Kidney epithelial cell (primary cell): ENCODE data around the gene RPLP2. TPM values are rescaled to one million over a fixed set of nuclear protein-coding genes. Genes with fewer than 3 reads are reported as not detected.

Source experiments
- DNase-seq: peaks from one replicate; pipeline ENCODE4 v3.0.0-alpha.2; 2010; ENCODE audit warnings: low read depth
- H3K27me3 ChIP-seq: 2 replicates; pipeline ENCODE4 v1.6.0; 2011; ENCODE audit warnings: low read length; ENCODE audit not compliant: control insufficient read depth, insufficient read depth
- H3K36me3 ChIP-seq: 2 replicates; pipeline ENCODE4 v1.5.1; 2011; ENCODE audit warnings: low read length; ENCODE audit not compliant: control insufficient read depth, insufficient read depth
- H3K4me3 ChIP-seq: 2 replicates; pipeline ENCODE4 v1.5.1; 2011; ENCODE audit warnings: low read depth, mild to moderate bottlenecking, control low read depth, low read length
- CTCF ChIP-seq: IDR thresholded peaks from 2 replicates; pipeline ENCODE4 v1.5.1; 2011; ENCODE audit warnings: mild to moderate bottlenecking, moderate library complexity, low read length, control low read depth, inconsistent platforms; ENCODE audit not compliant: insufficient read depth, poor library complexity, severe bottlenecking
- total RNA-seq: library from RNA; depleted of rRNA; stranded (reverse); fragments of >200 nt; gene quantifications from 2 replicates; pipeline ENCODE4 v1.2.3, GENCODE V29; 2015

RPLP2 gene
- total RNA-seq, 1 donor from 2014 or later, result 708 TPM

- DNase-seq, result no peak
- Histone ChIP-seq H3K4me3 (no peak overlapping the region), H3K36me3 (no peaks in the 10 kb centered on the region), H3K27me3 (no peaks in the 10 kb centered on the region)
- no peak for TF ChIP-seq CTCF
Observed at GRCh38 chr11:852762-853161, 43.0 kb downstream of the RPLP2 start.

GRCh38 chr11:853682-854448 lies 44.1 kb downstream of the RPLP2 start:
- TF ChIP-seq CTCF, result no peak
- no peaks in the 10 kb centered on the region for H3K27me3 ChIP-seq
- H3K4me3 ChIP-seq, result no peak overlapping the region
- no peak for DNase-seq
- no peaks in the 10 kb centered on the region for H3K36me3 ChIP-seq

- H3K27me3 ChIP-seq, result no peaks in the 10 kb centered on the region
- no peak for DNase-seq
- no peaks in the 10 kb centered on the region for H3K36me3 ChIP-seq
- no peak overlapping the region for H3K4me3 ChIP-seq
- TF ChIP-seq CTCF, result no peak
Observed at GRCh38 chr11:854601-855329, 45.0 kb downstream of the RPLP2 start.

GRCh38 chr11:855330-855674 lies 45.5 kb downstream of the RPLP2 start:
- no peak for DNase-seq
- no peak overlapping the region for H3K4me3 ChIP-seq
- H3K36me3 ChIP-seq, result no peaks in the 10 kb centered on the region
- no peak for TF ChIP-seq CTCF
- no peaks in the 10 kb centered on the region for H3K27me3 ChIP-seq

- Histone ChIP-seq H3K36me3 (no peaks in the 10 kb centered on the region), H3K27me3 (no peaks in the 10 kb centered on the region), H3K4me3 (no peak overlapping the region)
- no peak for TF ChIP-seq CTCF
- DNase-seq, result no peak
Observed at GRCh38 chr11:855796-856195, 46.0 kb downstream of the RPLP2 start.

- Histone ChIP-seq H3K27me3 (no peaks in the 10 kb centered on the region), H3K36me3 (no peaks in the 10 kb centered on the region), H3K4me3 (no peak overlapping the region)
- no peak for TF ChIP-seq CTCF
- no peak for DNase-seq
Observed at GRCh38 chr11:856397-856796, 46.6 kb downstream of the RPLP2 start.
